Astrocyte (in vitro differentiated cells and primary cell): Measurements from ENCODE around the gene TGM2.

Experiments used
- EZH2 ChIP-seq: IDR thresholded peaks from 2 replicates; pipeline ENCODE4 v1.6.1; 2012; ENCODE audit warnings: mild to moderate bottlenecking, low read length, inconsistent platforms; ENCODE audit not compliant: insufficient read depth
- TF ChIP-seq, protein P1 (sequence below): IDR thresholded peaks from 2 replicates; pipeline ENCODE4 v1.5.1; 2011; ENCODE audit warnings: low read depth, mild to moderate bottlenecking, inconsistent platforms, low read length, moderate library complexity; ENCODE audit not compliant: insufficient read depth

DNA sequence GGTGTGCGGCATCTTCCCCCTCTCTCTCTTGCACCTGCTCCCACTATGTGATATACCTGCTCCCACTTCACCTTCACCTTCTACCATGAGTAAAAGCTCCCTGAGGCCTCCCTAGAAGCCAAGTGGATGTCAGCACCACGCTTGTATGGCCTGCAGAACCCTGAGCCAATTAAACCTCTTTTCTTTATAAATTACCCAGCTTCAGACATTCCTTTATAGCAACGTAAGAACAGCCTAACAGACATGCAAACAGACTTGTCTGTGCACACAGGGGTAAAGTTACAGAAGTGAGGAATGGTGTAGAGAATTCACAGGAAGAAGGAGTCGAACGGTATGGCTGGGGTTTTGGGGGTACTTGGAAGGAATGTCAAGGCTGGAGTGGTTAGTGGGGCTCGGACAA is 14.8 kb upstream of the TGM2 start:
- TF ChIP-seq, protein P1, sequence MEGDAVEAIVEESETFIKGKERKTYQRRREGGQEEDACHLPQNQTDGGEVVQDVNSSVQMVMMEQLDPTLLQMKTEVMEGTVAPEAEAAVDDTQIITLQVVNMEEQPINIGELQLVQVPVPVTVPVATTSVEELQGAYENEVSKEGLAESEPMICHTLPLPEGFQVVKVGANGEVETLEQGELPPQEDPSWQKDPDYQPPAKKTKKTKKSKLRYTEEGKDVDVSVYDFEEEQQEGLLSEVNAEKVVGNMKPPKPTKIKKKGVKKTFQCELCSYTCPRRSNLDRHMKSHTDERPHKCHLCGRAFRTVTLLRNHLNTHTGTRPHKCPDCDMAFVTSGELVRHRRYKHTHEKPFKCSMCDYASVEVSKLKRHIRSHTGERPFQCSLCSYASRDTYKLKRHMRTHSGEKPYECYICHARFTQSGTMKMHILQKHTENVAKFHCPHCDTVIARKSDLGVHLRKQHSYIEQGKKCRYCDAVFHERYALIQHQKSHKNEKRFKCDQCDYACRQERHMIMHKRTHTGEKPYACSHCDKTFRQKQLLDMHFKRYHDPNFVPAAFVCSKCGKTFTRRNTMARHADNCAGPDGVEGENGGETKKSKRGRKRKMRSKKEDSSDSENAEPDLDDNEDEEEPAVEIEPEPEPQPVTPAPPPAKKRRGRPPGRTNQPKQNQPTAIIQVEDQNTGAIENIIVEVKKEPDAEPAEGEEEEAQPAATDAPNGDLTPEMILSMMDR: no peak
- TF ChIP-seq EZH2: no peak
